GM12801 (cell line): ENCODE results near the gene P2RY6.

Source experiments
- TF ChIP-seq, protein P1 (sequence below): IDR thresholded peaks from one replicate; pipeline ENCODE4 v1.5.1; 2011; ENCODE audit warnings: control low read depth; ENCODE audit not compliant: insufficient read length; ENCODE audit errors: extremely low read depth

P2RY6 gene, protein sequence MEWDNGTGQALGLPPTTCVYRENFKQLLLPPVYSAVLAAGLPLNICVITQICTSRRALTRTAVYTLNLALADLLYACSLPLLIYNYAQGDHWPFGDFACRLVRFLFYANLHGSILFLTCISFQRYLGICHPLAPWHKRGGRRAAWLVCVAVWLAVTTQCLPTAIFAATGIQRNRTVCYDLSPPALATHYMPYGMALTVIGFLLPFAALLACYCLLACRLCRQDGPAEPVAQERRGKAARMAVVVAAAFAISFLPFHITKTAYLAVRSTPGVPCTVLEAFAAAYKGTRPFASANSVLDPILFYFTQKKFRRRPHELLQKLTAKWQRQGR

DNA sequence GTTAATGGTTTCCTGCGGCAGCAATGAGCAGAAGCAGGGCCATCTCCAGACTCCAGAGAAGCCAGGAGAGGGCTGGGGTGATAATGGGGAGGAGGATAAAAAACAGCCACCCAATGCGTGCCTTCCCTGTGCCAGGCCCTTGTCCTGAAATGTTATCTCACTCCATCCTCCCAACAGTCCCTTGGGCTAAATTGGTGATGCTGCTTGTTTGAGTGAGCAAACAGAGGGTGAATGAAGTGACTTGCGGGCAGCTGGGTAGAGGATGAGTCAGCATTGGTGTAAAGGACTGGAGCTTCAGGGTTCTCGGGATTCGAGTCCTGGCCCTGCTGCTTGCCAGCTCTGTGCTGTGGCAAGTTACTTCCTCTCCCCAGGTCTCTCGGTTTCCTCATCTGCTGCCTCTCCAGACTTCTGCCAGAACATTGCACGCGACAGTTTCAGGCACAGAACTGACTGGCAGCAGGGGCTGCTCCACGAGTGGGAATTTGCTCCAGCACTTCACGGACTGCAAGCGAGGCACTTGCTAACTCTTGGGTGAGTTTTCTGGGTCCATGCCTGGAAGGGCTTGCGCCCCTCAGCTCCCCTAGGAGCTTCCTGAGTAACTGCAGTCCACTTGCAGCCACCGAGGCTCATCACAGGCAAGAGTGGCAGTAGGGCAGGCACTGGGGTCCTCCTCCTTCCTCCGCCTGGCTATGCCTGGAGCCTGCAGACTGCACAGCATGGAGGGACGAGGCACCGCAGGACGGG is at the start of gene P2RY6:
Gene P2RY6 (plus strand): TSS at position 403 of the 744 bp plus-strand sequence. CDS start 24,181 bp downstream, outside the sequence.
- TF ChIP-seq, protein P1, sequence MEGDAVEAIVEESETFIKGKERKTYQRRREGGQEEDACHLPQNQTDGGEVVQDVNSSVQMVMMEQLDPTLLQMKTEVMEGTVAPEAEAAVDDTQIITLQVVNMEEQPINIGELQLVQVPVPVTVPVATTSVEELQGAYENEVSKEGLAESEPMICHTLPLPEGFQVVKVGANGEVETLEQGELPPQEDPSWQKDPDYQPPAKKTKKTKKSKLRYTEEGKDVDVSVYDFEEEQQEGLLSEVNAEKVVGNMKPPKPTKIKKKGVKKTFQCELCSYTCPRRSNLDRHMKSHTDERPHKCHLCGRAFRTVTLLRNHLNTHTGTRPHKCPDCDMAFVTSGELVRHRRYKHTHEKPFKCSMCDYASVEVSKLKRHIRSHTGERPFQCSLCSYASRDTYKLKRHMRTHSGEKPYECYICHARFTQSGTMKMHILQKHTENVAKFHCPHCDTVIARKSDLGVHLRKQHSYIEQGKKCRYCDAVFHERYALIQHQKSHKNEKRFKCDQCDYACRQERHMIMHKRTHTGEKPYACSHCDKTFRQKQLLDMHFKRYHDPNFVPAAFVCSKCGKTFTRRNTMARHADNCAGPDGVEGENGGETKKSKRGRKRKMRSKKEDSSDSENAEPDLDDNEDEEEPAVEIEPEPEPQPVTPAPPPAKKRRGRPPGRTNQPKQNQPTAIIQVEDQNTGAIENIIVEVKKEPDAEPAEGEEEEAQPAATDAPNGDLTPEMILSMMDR: no peak

DNA sequence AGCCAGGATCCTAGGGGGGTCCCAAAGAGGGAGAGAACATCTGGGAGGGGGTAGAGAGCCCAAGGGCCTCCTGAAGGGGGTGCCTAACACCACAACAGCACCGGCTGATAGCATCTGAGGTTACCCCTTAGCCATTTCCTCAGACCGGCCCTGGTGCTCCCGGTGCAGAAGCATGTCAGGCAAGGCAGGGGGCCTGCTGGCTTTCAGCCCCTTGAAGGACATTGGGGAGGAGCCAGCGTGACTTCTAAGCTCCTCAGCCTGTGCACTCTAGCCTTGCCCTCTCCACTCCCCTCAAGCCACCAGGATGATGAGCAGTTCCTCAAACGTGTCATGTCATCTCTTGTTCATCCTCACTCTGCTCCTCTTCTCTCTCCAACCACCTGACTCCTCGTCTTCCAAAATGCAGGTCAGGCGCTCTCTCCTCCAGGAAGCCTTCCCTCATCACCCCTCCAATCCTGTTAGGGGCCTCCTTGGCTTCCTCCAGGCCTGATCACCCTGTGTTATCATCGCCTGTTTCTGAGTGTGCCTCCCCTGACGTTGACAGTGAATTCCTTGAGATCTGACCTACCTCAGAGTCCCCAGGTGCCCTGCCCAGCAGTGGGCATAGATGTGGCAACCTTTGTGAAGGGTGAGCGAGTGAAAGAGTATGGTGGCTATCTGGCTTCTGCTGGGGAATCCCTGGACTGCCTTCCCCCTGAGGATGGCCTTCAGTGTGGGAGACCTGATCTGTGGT is 48.0 kb upstream of the P2RY6 start:
- TF ChIP-seq, protein P1: no peak

DNA sequence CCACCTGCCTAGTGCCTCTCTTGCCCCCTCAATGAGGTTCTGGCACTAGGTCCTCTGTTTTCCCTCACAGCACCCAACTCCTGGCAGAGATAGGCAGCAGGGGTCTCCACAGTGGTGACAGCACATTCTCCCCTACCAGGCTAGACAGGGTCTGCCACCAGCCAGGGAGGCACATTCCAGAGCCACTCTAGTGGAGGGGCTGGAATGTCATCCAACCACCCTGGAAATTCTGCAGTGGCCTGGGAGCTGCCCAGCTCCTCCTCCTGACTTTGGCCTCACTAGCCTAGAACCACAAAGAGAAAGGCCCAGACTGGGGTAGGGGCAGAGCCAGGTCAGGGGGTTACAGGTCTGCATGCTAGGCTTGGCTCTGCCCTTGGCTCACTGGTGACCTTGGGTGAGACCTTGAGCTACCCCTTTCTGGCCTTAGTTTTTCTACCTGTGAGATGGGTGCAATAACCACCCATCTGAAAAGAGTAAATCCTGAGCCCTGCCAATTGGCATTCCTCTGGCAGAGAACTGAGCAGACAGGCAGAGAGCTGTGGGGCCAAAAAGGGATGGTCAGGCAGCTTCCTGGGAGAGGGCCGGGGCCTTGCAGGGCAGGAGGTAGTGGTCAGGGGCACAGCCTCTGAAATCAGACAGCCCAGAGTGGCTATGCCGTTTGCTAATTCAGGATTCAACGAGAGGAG is 47.0 kb upstream of the P2RY6 start:
- TF ChIP-seq, protein P1: no peak

DNA sequence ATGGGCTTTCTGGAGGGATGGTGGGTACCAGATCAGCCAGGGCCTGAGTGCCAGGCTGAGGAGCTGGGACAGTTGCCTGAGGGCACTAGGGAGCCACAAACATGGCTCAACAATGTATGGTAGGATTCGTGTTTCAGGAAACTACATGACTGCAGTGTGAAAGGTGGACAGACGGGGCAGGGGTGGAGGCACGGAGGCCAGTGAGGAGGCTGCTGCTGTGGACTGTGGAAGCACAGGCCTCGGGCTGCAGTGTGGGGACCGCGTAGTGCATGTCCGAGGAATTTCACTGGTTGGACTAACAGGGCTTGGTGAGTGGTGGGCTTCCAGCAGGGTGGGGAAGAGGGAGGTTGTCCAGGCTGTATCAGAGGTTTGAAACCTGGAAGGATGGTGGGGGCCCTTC is 46.3 kb upstream of the P2RY6 start:
- TF ChIP-seq, protein P1: no peak

DNA sequence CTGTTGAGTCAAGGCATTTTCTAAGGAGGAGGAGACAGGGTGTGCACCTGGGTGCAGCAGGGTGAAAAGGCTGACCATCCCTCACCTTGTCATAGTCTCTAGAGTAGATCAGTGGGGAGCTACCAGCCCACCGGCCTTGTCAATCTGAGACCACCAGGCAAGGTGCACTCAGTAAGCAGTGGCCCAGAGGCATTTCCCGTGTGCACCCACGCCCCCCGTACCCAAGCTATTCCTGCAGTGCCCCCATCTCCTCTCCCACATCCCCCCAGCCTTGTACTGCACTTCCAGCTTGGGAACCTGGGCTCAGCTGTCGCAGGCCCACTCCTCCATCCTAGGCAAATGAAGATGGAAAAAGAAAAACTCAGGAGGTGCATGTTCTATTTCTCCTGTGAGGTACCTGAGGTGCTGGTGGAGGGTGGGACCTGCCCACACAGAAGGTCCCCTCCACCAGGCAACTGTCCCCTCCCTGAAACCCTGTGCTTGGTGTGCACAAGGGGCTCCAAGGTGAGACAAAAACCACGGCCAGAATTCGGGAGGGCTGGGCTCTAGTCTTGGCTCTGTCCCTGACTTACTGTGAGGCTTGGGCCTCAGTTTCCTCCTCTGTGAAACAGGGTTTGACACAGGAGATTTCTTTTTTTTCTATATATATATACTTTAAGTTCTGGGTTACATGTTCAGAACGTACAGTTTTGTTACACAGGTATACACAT is 45.7 kb upstream of the P2RY6 start:
- TF ChIP-seq, protein P1: no peak

DNA sequence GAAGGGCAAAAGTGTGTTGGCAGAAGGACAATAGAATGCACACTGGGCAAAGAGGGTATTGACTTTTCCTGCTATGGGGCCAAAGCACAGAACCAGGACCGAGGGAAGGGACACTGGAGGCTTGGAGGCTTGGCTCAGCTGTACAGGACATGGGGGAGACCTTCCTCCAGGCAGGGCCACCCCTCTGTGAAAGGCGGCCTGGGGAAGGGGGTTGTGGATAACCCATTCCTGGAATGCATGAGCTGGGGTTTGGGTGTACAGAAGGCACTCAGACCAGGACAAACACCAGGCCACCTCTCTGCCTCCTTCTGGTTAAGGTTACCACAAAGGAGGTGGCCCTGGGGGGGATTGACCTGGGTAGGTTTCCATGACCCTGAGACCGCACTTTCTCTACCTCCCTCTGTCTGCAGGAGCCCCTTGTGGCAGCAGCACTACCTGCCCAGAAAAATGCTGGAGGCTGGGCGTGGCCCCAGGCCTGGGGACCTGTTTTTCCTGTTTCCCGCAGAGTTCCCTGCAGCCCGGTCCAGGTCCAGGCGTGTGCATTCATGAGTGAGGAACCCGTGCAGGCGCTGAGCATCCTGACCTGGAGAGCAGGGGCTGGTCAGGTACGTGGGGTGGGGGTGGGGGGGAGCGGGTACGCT is 44.4 kb upstream of the P2RY6 start:
- TF ChIP-seq, protein P1: no peak
